BJ (cell line): ENCODE measurements around the gene BRI3. TPM values are rescaled to one million over a fixed set of nuclear protein-coding genes. Genes with fewer than 3 reads are reported as not detected.

Source experiments
- CTCF ChIA-PET: fragments of 350-600 bp; formaldehyde crosslinking; extraction: SDS; loops from one replicate; lab custom pipeline; 2021; ENCODE audit warnings: antibody characterized with exemption, inconsistent platforms; lab: Yijun Ruan, JAX
- POLR2A ChIA-PET: fragments of 300-600 bp; sonication (Branson Sonifier 250); formaldehyde crosslinking; extraction: SDS; loops from one replicate; lab custom pipeline; 2021; ENCODE audit warnings: antibody characterized with exemption; lab: Charles Lee
- DNase-seq: peaks from one replicate; pipeline ENCODE4 v3.0.0-alpha.2; 2011; ENCODE audit warnings: low read depth
- H3K27me3 ChIP-seq: 2 replicates; pipeline ENCODE4 v1.6.0; 2011; ENCODE audit warnings: low read length; ENCODE audit not compliant: control insufficient read depth, insufficient read depth
- H3K36me3 ChIP-seq: 2 replicates; pipeline ENCODE4 v1.5.1; 2011; ENCODE audit warnings: low read length; ENCODE audit not compliant: control insufficient read depth, insufficient read depth
- H3K4me3 ChIP-seq: 2 replicates; pipeline ENCODE4 v1.5.1; 2011; ENCODE audit warnings: low read depth, mild to moderate bottlenecking, control low read depth, low read length
- CTCF ChIP-seq: IDR thresholded peaks from 2 replicates; pipeline ENCODE4 v1.5.1; 2011; ENCODE audit warnings: low read depth, mild to moderate bottlenecking, control low read depth, inconsistent platforms, low read length, moderate library complexity; ENCODE audit not compliant: insufficient read depth
- polyA plus RNA-seq: library from polyadenylated mRNA; depleted of rRNA; stranded (reverse); fragments of >200 nt; gene quantifications from 2 replicates; pipeline ENCODE4 v1.2.3, GENCODE V29; 2011

BRI3 gene
- polyA plus RNA-seq, 1 experiment = 163 TPM

GRCh38 chr7:98323597-98324322, 42.3 kb downstream of the BRI3 start:
- DNase-seq = no peak
- TF ChIP-seq CTCF = no peak
- no peaks in the 10 kb centered on the region for H3K27me3 ChIP-seq
- ChIA-PET CTCF (interaction anchor here (1.3 kb wide), 1 partner anchor 77 kb away, joined by 5 read pairs; the partner anchor contains the start of gene BAIAP2L1), POLR2A (no interaction called here)
- H3K36me3 ChIP-seq = no peaks in the 10 kb centered on the region
- H3K4me3 ChIP-seq = no peak overlapping the region

- POLR2A ChIA-PET = no interaction called here
- CTCF ChIA-PET = no interaction called here
Measured at GRCh38 chr7:98324782-98325181, 43.3 kb downstream of the BRI3 start.

GRCh38 chr7:98329100-98329790, 47.8 kb downstream of the BRI3 start:
- Histone ChIP-seq H3K4me3 (no peak overlapping the region), H3K27me3 (no peaks in the 10 kb centered on the region), H3K36me3 (no peaks in the 10 kb centered on the region)
- ChIA-PET POLR2A (no interaction called here), CTCF (interaction anchor here (0.7 to 1.3 kb wide), 2 partner anchors 12 to 41 kb away, joined by 3 read pairs; no protein-coding TSS in a partner anchor)
- DNase-seq = no peak
- no peak for TF ChIP-seq CTCF

More at GRCh38 chr7:98324782-98325181, 43.3 kb downstream of the BRI3 start:
- no peak for TF ChIP-seq CTCF
- H3K4me3 ChIP-seq = no peak overlapping the region
- no peak for DNase-seq
- H3K27me3 ChIP-seq = no peaks in the 10 kb centered on the region
- no peaks in the 10 kb centered on the region for H3K36me3 ChIP-seq

GRCh38 chr7:98329791-98330373, 48.4 kb downstream of the BRI3 start:
- Histone ChIP-seq H3K27me3 (no peaks in the 10 kb centered on the region), H3K36me3 (no peaks in the 10 kb centered on the region), H3K4me3 (no peak overlapping the region)
- DNase-seq = no peak
- ChIA-PET POLR2A (no interaction called here), CTCF (interaction anchor here (0.7 kb wide), 1 partner anchor 41 kb away, joined by 3 read pairs; no protein-coding TSS in a partner anchor)
- TF ChIP-seq CTCF = no peak

- no peaks in the 10 kb centered on the region for H3K27me3 ChIP-seq
- CTCF ChIA-PET = no interaction called here
- H3K4me3 ChIP-seq = no peak overlapping the region
- no peak for DNase-seq
- POLR2A ChIA-PET = no interaction called here
- H3K36me3 ChIP-seq = no peaks in the 10 kb centered on the region
- TF ChIP-seq CTCF = no peak
Measured at GRCh38 chr7:98330926-98331529, 49.5 kb downstream of the BRI3 start.
